ENCODE results near the gene GALNT13. TPM values are rescaled to one million over a fixed set of nuclear protein-coding genes. Genes with fewer than 3 reads are reported as not detected.

Gene GALNT13
- total and polyA plus RNA-seq, 2 donors (not counting 1 experiment from before 2014, with no cell fraction given), result not detected

DNA sequence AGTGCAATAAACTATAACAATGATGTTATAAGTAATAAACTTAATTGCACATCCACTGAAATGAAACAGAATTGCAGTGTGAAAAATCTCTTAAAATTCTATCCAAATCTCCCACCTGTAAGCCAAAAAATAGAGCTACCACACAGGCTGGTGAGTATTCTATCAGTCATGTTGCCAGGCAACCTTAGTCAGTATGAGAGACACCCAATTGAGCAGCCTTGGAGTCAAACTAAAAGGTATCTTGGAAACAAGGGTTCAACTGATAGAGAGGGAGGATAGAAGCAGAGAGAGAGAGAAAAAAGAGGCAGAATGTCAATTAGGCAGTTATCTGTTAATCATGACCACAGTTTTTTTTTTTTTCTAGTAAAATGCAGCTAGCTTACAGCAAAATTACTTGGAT, 45.8 kb downstream of the GALNT13 start:
- ChIA-PET CTCF (no interaction called here), POLR2A (no interaction called here)
- H3K4me3 Mint-ChIP-seq, result no peak overlapping the region
- Histone ChIP-seq H3K79me2 (ENCODE audit: control insufficient read depth, insufficient read depth, low read length) (no peaks in the 10 kb centered on the region), H3K9ac (ENCODE audit: low read length) (no peak overlapping the region), H2AFZ (ENCODE audit: insufficient read depth, low read depth, low read length, poor library complexity, severe bottlenecking) (no peak overlapping the region), H3K4me3 (ENCODE audit: control extremely low read depth in 1 of 5, extremely low read depth in 1 of 5, insufficient read depth in 1 of 5, low read depth in 2 of 5, low read length in 4 of 5) (no peak overlapping the region), H3K27ac (ENCODE audit: low read length in 2 of 2) (no peak overlapping the region), H4K20me1 (ENCODE audit: control insufficient read depth, insufficient read depth, low read length, poor library complexity, severe bottlenecking) (no peaks in the 10 kb centered on the region), H3K36me3 (replicated peaks in 1 of 2; ENCODE audit: control extremely low read depth in 1 of 2, control insufficient read depth in 1 of 2, extremely low read depth in 1 of 2, insufficient read depth in 2 of 2, low read length in 1 of 2) (no peaks in the 10 kb centered on the region), H3K4me2 (replicated peaks; ENCODE audit: low read depth, low read length, poor library complexity, severe bottlenecking) (no peak overlapping the region), H3K4me1 (ENCODE audit: control insufficient read depth in 2 of 2, insufficient read depth in 2 of 2, low read length in 2 of 2) (no peaks in the 10 kb centered on the region), H3K27me3 (replicated peaks in 1 of 4; ENCODE audit: control extremely low read depth in 1 of 4, control insufficient read depth in 3 of 4, insufficient read depth in 4 of 4, low read length in 3 of 4) (no peaks in the 10 kb centered on the region), H3K9me3 (ENCODE audit: control extremely low read depth in 1 of 3, control insufficient read depth in 2 of 3, insufficient read depth in 1 of 3, low read length in 2 of 3) (peaks cover 0 to 11% (median 0%) of the 10 kb centered on the region in 3 donors)
- TF ChIP-seq EZH2 (IDR thresholded peaks at IDR 0.05; ENCODE audit: borderline replicate concordance, insufficient read depth, low read depth, low read length, poor library complexity, severe bottlenecking), result no peak
- TF ChIP-seq, protein P1, sequence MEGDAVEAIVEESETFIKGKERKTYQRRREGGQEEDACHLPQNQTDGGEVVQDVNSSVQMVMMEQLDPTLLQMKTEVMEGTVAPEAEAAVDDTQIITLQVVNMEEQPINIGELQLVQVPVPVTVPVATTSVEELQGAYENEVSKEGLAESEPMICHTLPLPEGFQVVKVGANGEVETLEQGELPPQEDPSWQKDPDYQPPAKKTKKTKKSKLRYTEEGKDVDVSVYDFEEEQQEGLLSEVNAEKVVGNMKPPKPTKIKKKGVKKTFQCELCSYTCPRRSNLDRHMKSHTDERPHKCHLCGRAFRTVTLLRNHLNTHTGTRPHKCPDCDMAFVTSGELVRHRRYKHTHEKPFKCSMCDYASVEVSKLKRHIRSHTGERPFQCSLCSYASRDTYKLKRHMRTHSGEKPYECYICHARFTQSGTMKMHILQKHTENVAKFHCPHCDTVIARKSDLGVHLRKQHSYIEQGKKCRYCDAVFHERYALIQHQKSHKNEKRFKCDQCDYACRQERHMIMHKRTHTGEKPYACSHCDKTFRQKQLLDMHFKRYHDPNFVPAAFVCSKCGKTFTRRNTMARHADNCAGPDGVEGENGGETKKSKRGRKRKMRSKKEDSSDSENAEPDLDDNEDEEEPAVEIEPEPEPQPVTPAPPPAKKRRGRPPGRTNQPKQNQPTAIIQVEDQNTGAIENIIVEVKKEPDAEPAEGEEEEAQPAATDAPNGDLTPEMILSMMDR (IDR thresholded peaks at IDR 0.05), result no peak
- no peaks in the 10 kb centered on the region for H3K27me3 Mint-ChIP-seq
- intact Hi-C loops (cut with micrococcal nuclease), result no loop called here
- DNase-seq, result no peak
- H3K27ac Mint-ChIP-seq, result no peak overlapping the region
- H3K9me3 Mint-ChIP-seq (ENCODE audit: insufficient read depth), result peaks cover 2% of the 10 kb centered on the region
- no peaks in the 10 kb centered on the region for H3K4me1 Mint-ChIP-seq
- ATAC-seq (ENCODE audit: low read depth), result no peak

DNA sequence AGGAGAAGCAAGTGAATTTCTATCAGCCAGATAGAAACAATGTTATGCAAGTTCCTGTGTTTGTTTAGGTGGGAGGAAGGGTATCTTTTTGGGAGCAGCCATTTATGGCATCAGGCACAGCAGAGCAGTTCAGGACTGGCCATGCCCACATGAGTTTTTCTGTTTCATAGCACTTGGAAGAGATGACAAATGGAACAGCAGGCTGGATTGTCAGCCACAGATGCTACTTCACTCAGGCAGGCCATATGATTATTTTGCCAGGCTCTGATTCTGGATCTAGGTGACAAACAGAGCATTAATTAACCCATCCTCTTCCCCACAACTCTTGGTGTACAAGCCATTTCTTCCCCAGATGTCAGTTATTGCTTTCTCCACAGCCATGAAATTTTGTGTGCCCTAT, 63.8 kb downstream of the GALNT13 start:
- TF ChIP-seq EZH2 (IDR thresholded peaks at IDR 0.05; ENCODE audit: borderline replicate concordance, insufficient read depth, low read depth, low read length, poor library complexity, severe bottlenecking), result no peak
- TF ChIP-seq, protein P1 (IDR thresholded peaks at IDR 0.05), result no peak
- CTCF ChIA-PET, result no interaction called here
- Histone ChIP-seq H3K4me2 (replicated peaks; ENCODE audit: low read depth, low read length, poor library complexity, severe bottlenecking) (no peak overlapping the region), H4K20me1 (ENCODE audit: control insufficient read depth, insufficient read depth, low read length, poor library complexity, severe bottlenecking) (no peaks in the 10 kb centered on the region), H3K9ac (ENCODE audit: low read length) (no peak overlapping the region), H3K27me3 (replicated peaks in 1 of 4; ENCODE audit: control extremely low read depth in 1 of 4, control insufficient read depth in 3 of 4, insufficient read depth in 4 of 4, low read length in 3 of 4) (no peaks in the 10 kb centered on the region), H3K9me3 (ENCODE audit: control extremely low read depth in 1 of 3, control insufficient read depth in 2 of 3, insufficient read depth in 1 of 3, low read length in 2 of 3) (peaks cover 0 to 3% (median 0%) of the 10 kb centered on the region in 3 donors), H3K27ac (ENCODE audit: low read length in 2 of 2) (no peak overlapping the region), H3K4me1 (ENCODE audit: control insufficient read depth in 2 of 2, insufficient read depth in 2 of 2, low read length in 2 of 2) (no peaks in the 10 kb centered on the region), H3K36me3 (replicated peaks in 1 of 2; ENCODE audit: control extremely low read depth in 1 of 2, control insufficient read depth in 1 of 2, extremely low read depth in 1 of 2, insufficient read depth in 2 of 2, low read length in 1 of 2) (no peaks in the 10 kb centered on the region), H2AFZ (ENCODE audit: insufficient read depth, low read depth, low read length, poor library complexity, severe bottlenecking) (no peak overlapping the region), H3K79me2 (ENCODE audit: control insufficient read depth, insufficient read depth, low read length) (no peaks in the 10 kb centered on the region), H3K4me3 (ENCODE audit: control extremely low read depth in 1 of 5, extremely low read depth in 1 of 5, insufficient read depth in 1 of 5, low read depth in 2 of 5, low read length in 4 of 5) (no peak overlapping the region)
- intact Hi-C loops (cut with micrococcal nuclease), result no loop called here
- Mint-ChIP-seq H3K4me3 (no peak overlapping the region), H3K27ac (no peak overlapping the region), H3K9me3 (ENCODE audit: insufficient read depth) (no peaks in the 10 kb centered on the region), H3K4me1 (no peaks in the 10 kb centered on the region), H3K27me3 (no peaks in the 10 kb centered on the region)
- POLR2A ChIA-PET, result no interaction called here
- ATAC-seq (ENCODE audit: low read depth) (no peak), DNase-seq (no peak)
